HCT116 (cell line): Measurements from ENCODE around the gene KDM6B. TPM values are rescaled to one million over a fixed set of nuclear protein-coding genes. Genes with fewer than 3 reads are reported as not detected.
A peak's percentile ranks its signal among the peaks of the same experiment; 100 is the strongest.

Source experiments
- ATAC-seq: fragments of 200-7000 bp; cut with Tn5 transposase; 2 replicates; pipeline ENCODE4 v1.9.1; 2020; ENCODE audit warnings: mild to moderate bottlenecking, moderate library complexity
- BruUV-seq: library from RNA; stranded (reverse); fragments of 400-500 nt; replicated peaks from 2 replicates; lab custom pipeline; 2021; lab: Mats Ljungman, UMichigan
- CTCF ChIA-PET: fragments of 300-600 bp; sonication (Branson Sonifier 250); formaldehyde crosslinking; loops from one replicate; lab custom pipeline; 2021; ENCODE audit warnings: antibody characterized with exemption; lab: Charles Lee
- POLR2A ChIA-PET: fragments of 300-600, 350-600 bp; sonication (Branson Sonifier 250); formaldehyde crosslinking; loops from one replicate; lab custom pipeline; 2021; ENCODE audit warnings: antibody characterized with exemption; lab: Charles Lee
- RAD21 ChIA-PET, 2 experiments: fragments of 300-600 bp; sonication (Branson Sonifier 250); formaldehyde crosslinking; loops; one replicate each; lab custom pipeline; 2023; ENCODE audit warnings: low total read pairs in 2 of 2; ENCODE audit not compliant: uncharacterized antibody in 2 of 2, unreplicated experiment in 2 of 2, low non-redundant PET in 1 of 2; lab: Charles Lee
- DNase-seq: peaks from one replicate; pipeline ENCODE4 v3.0.0-alpha.2; 2010; ENCODE audit warnings: low read depth, low spot score
- H2AFZ ChIP-seq: fragments of 200-600 bp; shearing (Covaris generic), sonication (generic); 2 replicates; pipeline ENCODE4 v1.6.1; 2017; ENCODE audit warnings: low read depth, mixed run types, mixed read lengths, antibody characterized with exemption, low read length; ENCODE audit not compliant: poor library complexity, severe bottlenecking
- H3K27ac ChIP-seq: 2 replicates; pipeline ENCODE4 v1.5.1; 2012; ENCODE audit warnings: low read depth, low read length
- H3K27me3 ChIP-seq: fragments of 200-600 bp; sonication (generic); 2 replicates; pipeline ENCODE4 v1.6.1; 2016; ENCODE audit warnings: mixed run types, low read length, mixed read lengths; ENCODE audit not compliant: insufficient read depth
- H3K36me3 ChIP-seq, 2 experiments: fragments of 200-500 bp in 1 of 2; fragments of 200-600 bp in 1 of 2; sonication (Bioruptor generic) in 1 of 2; sonication (generic) in 1 of 2; 2 replicates each; pipeline versions ENCODE4 v1.5.1 to v1.6.1; 2014 to 2016; ENCODE audit warnings: low read length in 2 of 2, inconsistent platforms in 1 of 2, mixed read lengths in 1 of 2, mixed run types in 1 of 2; ENCODE audit not compliant: insufficient read depth in 2 of 2, control insufficient read depth in 1 of 2
- H3K4me1 ChIP-seq, 2 experiments: fragments of 200-600 bp in 1 of 2; sonication (generic) in 1 of 2; 2 replicates each; pipeline versions ENCODE4 v1.5.1 to v1.6.1; 2012 to 2017; ENCODE audit warnings: low read length in 2 of 2, inconsistent platforms in 1 of 2, mild to moderate bottlenecking in 1 of 2, mixed read lengths in 1 of 2, mixed run types in 1 of 2, moderate library complexity in 1 of 2; ENCODE audit not compliant: insufficient read depth in 2 of 2, control insufficient read depth in 1 of 2
- H3K4me2 ChIP-seq: fragments of 200-600 bp; sonication (generic); 2 replicates; pipeline ENCODE4 v1.6.1; 2017; ENCODE audit warnings: mixed run types, low read length, mixed read lengths
- H3K4me3 ChIP-seq, 2 experiments: fragments of 200-600 bp in 1 of 2; sonication (generic) in 1 of 2; replicated peaks in 1 of 2; 2 replicates each; pipeline ENCODE4 v1.5.1; 2011 to 2016; ENCODE audit warnings: low read length in 2 of 2, control low read depth in 1 of 2, low read depth in 1 of 2, mild to moderate bottlenecking in 1 of 2, mixed read lengths in 1 of 2, mixed run types in 1 of 2
- H3K79me2 ChIP-seq: fragments of 200-600 bp; sonication (generic); 2 replicates; pipeline ENCODE4 v1.6.1; 2017; ENCODE audit warnings: mild to moderate bottlenecking, mixed run types, low read length, moderate library complexity, mixed read lengths; ENCODE audit not compliant: insufficient read depth
- H3K9ac ChIP-seq: fragments of 200-600 bp; sonication (generic); 2 replicates; pipeline ENCODE4 v1.6.1; 2016; ENCODE audit warnings: low read length, mixed read lengths
- H3K9me2 ChIP-seq: fragments of 200-600 bp; sonication (generic), shearing (Covaris generic); 2 replicates; pipeline ENCODE4 v1.6.1; 2017; ENCODE audit warnings: mixed run types, mild to moderate bottlenecking, moderate library complexity; ENCODE audit not compliant: insufficient read depth
- H3K9me3 ChIP-seq, 2 experiments: fragments of 200-500 bp in 1 of 2; fragments of 200-600 bp in 1 of 2; sonication (Bioruptor generic) in 1 of 2; sonication (generic) in 1 of 2; 2 replicates each; pipeline ENCODE4 v1.6.1; 2014 to 2017; ENCODE audit warnings: low read length in 2 of 2, mixed read lengths in 2 of 2, inconsistent platforms in 1 of 2, low read depth in 1 of 2, mild to moderate bottlenecking in 1 of 2, mixed run types in 1 of 2, moderate library complexity in 1 of 2; ENCODE audit not compliant: control insufficient read depth in 1 of 2, insufficient read depth in 1 of 2
- H4K20me1 ChIP-seq: fragments of 200-600 bp; sonication (generic), shearing (Covaris generic); 2 replicates; pipeline ENCODE4 v1.6.1; 2017; ENCODE audit warnings: mixed run types, mild to moderate bottlenecking, moderate library complexity; ENCODE audit not compliant: insufficient read depth
- ATF3 ChIP-seq: IDR thresholded peaks from 2 replicates; pipeline ENCODE4 v1.6.1; 2012
- CEBPB ChIP-seq: IDR thresholded peaks from 2 replicates; pipeline ENCODE4 v1.6.1; 2012; ENCODE audit warnings: low read depth
- CTCF ChIP-seq, 3 experiments: fragments of 200-600 bp in 1 of 3; sonication (generic) in 1 of 3; IDR thresholded peaks in 2 of 3; conservative IDR thresholded peaks in 1 of 3; 2 replicates each; pipeline ENCODE4 v1.5.1; 2012 to 2017; ENCODE audit warnings: low read depth in 2 of 3, low read length in 2 of 3, antibody characterized with exemption in 1 of 3, borderline replicate concordance in 1 of 3, control low read depth in 1 of 3, mild to moderate bottlenecking in 1 of 3, mixed read lengths in 1 of 3, mixed run types in 1 of 3, moderate library complexity in 1 of 3; ENCODE audit not compliant: insufficient read depth in 1 of 3
- EGR1 ChIP-seq: IDR thresholded peaks from 2 replicates; pipeline ENCODE4 v1.6.1; 2012; ENCODE audit warnings: low read depth
- ELF1 ChIP-seq: IDR thresholded peaks from 2 replicates; pipeline ENCODE4 v1.6.1; 2012; ENCODE audit warnings: low read depth, borderline replicate concordance
- EZH2 ChIP-seq: fragments of 200-600 bp; sonication (generic); IDR thresholded peaks from 2 replicates; pipeline ENCODE4 v1.6.1; 2017; ENCODE audit warnings: antibody characterized with exemption, mixed run types
- EZH2phosphoT487 ChIP-seq: fragments of 200-600 bp; IDR thresholded peaks from 2 replicates; pipeline ENCODE4 v1.6.1; 2018; ENCODE audit warnings: antibody characterized with exemption, borderline replicate concordance
- MAX ChIP-seq: IDR thresholded peaks from 2 replicates; pipeline ENCODE4 v1.6.1; 2012
- POLR2A ChIP-seq: IDR thresholded peaks from 2 replicates; pipeline ENCODE4 v1.7.0; 2011; ENCODE audit warnings: borderline replicate concordance; ENCODE audit not compliant: insufficient read depth, insufficient read length; ENCODE audit errors: extremely low read depth
- POLR2AphosphoS5 ChIP-seq: IDR thresholded peaks from 2 replicates; pipeline ENCODE4 v1.6.1; 2011; ENCODE audit warnings: mild to moderate bottlenecking, low read depth, low read length, moderate library complexity
- RAD21 ChIP-seq: IDR thresholded peaks from 2 replicates; pipeline ENCODE4 v1.6.1; 2012; ENCODE audit warnings: low read depth, mild to moderate bottlenecking
- SP1 ChIP-seq: IDR thresholded peaks from 2 replicates; pipeline ENCODE4 v1.6.1; 2012; ENCODE audit warnings: low read depth
- TCF7L2 ChIP-seq: IDR thresholded peaks from 2 replicates; pipeline ENCODE4 v1.7.0; 2011; ENCODE audit warnings: borderline replicate concordance, inconsistent platforms; ENCODE audit not compliant: insufficient read depth, insufficient read length; ENCODE audit errors: extremely low read depth
- ZBTB33 ChIP-seq: IDR thresholded peaks from 2 replicates; pipeline ENCODE4 v1.6.1; 2011; ENCODE audit warnings: mild to moderate bottlenecking, low read length, moderate library complexity; ENCODE audit not compliant: insufficient replicate concordance; ENCODE audit errors: extremely low read depth
- ZFX ChIP-seq: fragments of 450-650 bp; IDR thresholded peaks from 2 replicates; pipeline ENCODE4 v1.6.1; 2017
- ZNF274 ChIP-seq: fragments of 200-500 bp; sonication (Bioruptor generic); IDR thresholded peaks from 2 replicates; pipeline ENCODE4 v1.6.1; 2014; ENCODE audit warnings: mild to moderate bottlenecking, low read depth, low read length, inconsistent platforms
- intact Hi-C: fragments of 100-400 bp; cut with micrococcal nuclease; formaldehyde crosslinking; loops from 2 replicates; pipeline ENCODE4 v1.10.0; 2022
- total RNA-seq: library from RNA; stranded (reverse); gene quantifications from one replicate; pipeline ENCODE4 v1.2.1, GENCODE V29; 2021; ENCODE audit not compliant: unreplicated experiment
- TF ChIP-seq, protein P1 (sequence below): IDR thresholded peaks from 2 replicates; pipeline ENCODE4 v1.6.1; 2012; ENCODE audit warnings: low read depth

KDM6B gene
- total RNA-seq, 1 experiment from 2014 or later = 42.1 TPM

GRCh38 chr17:7841915-7842379 is 7.9 kb downstream of the KDM6B start:
- ChIA-PET POLR2A (interaction anchor here (0.6 to 2.5 kb wide), 6 partner anchors 8 to 217 kb away, joined by 3 to 15 read pairs (median 6); partner anchors contain the start of genes KDM6B and NAA38), CTCF (interaction anchor here (0.6 to 1.1 kb wide), 3 partner anchors 147 to 438 kb away, joined by 3 to 4 read pairs (median 3); partner anchors contain the start of gene TMEM256), RAD21 (interaction anchor here in 1 of 2 experiments (1.9 kb wide), 1 partner anchor 17 kb away, joined by 4 read pairs; no protein-coding TSS in a partner anchor)
- Histone ChIP-seq H2AFZ (no peak overlapping the region), H3K9ac (peak overlapping the region; percentile 99), H4K20me1 (no peaks in the 10 kb centered on the region), H3K4me3 (peak overlapping the region; percentile 92 to 94), H3K27ac (peak overlapping the region; percentile 97), H3K9me3 (no peaks in the 10 kb centered on the region), H3K9me2 (no peaks in the 10 kb centered on the region), H3K79me2 (peaks cover 62% of the 10 kb centered on the region), H3K36me3 (peaks cover 0 to 9% of the 10 kb centered on the region in 2 experiments; a peak in 3 of 4 replicates), H3K4me2 (peak overlapping the region; percentile 99), H3K27me3 (no peaks in the 10 kb centered on the region), H3K4me1 (peaks cover 41 to 58% of the 10 kb centered on the region in 2 experiments)
- intact Hi-C loops = loop anchor here (5.0 kb wide), 1 partner anchor 100 kb away; no protein-coding TSS in a partner anchor
- peak; percentile 26 for ATAC-seq
- peak; percentile 79 for DNase-seq
- no peak for TF ChIP-seq CTCF (IDR thresholded peaks at IDR 0.05 in 2 of 3, conservative IDR thresholded peaks at IDR 0.05 in 1 of 3; ENCODE audit: borderline replicate concordance in 1 of 3, insufficient read depth in 1 of 3, low read depth in 2 of 3, low read length in 2 of 3)
- TF ChIP-seq POLR2AphosphoS5 = peak; percentile 25; the same call in 1 of the 2 replicates
- TF ChIP-seq POLR2A = peak; percentile 27
- TF ChIP-seq EGR1 = no peak
- no peak for TF ChIP-seq EZH2phosphoT487
- no peak for TF ChIP-seq CEBPB
- TF ChIP-seq EZH2 = no peak
- no peak for TF ChIP-seq ZNF274
- no peak for TF ChIP-seq RAD21
- no peak for TF ChIP-seq ZBTB33
- TF ChIP-seq, protein P1, sequence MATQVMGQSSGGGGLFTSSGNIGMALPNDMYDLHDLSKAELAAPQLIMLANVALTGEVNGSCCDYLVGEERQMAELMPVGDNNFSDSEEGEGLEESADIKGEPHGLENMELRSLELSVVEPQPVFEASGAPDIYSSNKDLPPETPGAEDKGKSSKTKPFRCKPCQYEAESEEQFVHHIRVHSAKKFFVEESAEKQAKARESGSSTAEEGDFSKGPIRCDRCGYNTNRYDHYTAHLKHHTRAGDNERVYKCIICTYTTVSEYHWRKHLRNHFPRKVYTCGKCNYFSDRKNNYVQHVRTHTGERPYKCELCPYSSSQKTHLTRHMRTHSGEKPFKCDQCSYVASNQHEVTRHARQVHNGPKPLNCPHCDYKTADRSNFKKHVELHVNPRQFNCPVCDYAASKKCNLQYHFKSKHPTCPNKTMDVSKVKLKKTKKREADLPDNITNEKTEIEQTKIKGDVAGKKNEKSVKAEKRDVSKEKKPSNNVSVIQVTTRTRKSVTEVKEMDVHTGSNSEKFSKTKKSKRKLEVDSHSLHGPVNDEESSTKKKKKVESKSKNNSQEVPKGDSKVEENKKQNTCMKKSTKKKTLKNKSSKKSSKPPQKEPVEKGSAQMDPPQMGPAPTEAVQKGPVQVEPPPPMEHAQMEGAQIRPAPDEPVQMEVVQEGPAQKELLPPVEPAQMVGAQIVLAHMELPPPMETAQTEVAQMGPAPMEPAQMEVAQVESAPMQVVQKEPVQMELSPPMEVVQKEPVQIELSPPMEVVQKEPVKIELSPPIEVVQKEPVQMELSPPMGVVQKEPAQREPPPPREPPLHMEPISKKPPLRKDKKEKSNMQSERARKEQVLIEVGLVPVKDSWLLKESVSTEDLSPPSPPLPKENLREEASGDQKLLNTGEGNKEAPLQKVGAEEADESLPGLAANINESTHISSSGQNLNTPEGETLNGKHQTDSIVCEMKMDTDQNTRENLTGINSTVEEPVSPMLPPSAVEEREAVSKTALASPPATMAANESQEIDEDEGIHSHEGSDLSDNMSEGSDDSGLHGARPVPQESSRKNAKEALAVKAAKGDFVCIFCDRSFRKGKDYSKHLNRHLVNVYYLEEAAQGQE = no peak
- TF ChIP-seq MAX = no peak
- no peak for TF ChIP-seq SP1
- peak; percentile 36; the same call in 1 of the 2 replicates for TF ChIP-seq ZFX
- TF ChIP-seq TCF7L2 = peak; percentile 24
- TF ChIP-seq ATF3 = no peak
- TF ChIP-seq ELF1 = no peak
- no TSS peak for BruUV-seq
